ENCODE data around the gene PTK7. TPM values are rescaled to one million over a fixed set of nuclear protein-coding genes. Genes with fewer than 3 reads are reported as not detected.

The PTK7 gene
- total and polyA plus RNA-seq, 2 of the 8 experiments (the other 6 are each of a cell fraction or from before 2014, with no cell fraction given), result 110 to 138 TPM

DNA sequence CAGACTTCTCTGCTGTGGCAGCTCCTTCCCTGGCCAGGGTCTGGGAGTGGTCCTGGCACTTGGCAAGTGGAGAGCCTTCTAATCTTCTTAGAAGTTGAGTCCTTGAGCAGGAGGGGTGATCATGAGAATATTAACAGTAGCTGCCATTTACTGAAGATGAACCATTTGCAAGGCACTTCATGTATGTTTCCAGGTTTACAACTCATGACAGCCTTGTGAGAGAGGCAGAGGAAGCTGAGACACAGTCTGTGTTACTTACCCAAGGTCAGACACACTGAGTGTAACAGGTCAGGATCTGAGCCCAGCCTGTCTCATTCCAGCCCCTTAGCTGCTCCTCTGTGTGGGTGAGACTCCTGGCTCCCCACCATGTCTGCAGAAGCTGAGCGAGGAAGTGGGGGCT is 49.4 kb downstream of the PTK7 start:
- FAIRE-seq, result no peak
- Histone ChIP-seq H2AFZ (ENCODE audit: low read length) (no peak overlapping the region), H3K14ac (ENCODE audit: insufficient read length) (no peak overlapping the region), H3K27me3 (replicated peaks in 1 of 4; ENCODE audit: control insufficient read depth in 3 of 4, extremely low read depth in 1 of 4, insufficient read depth in 3 of 4, low read length in 3 of 4) (no peaks in the 10 kb centered on the region), H4K5ac (ENCODE audit: insufficient read length, low read depth, low read length) (peak overlapping the region; percentile 48), H3K4me3 (ENCODE audit: extremely low read depth in 1 of 4, insufficient read depth in 2 of 4, low read depth in 3 of 4, low read length in 4 of 4) (no peak overlapping the region), H2BK5ac (ENCODE audit: low read depth, low read length) (no peak overlapping the region), H3K9ac (replicated peaks in 1 of 4; ENCODE audit: extremely low read depth in 1 of 4, low read depth in 3 of 4, low read length in 3 of 4) (no peak overlapping the region), H2BK12ac (ENCODE audit: low read depth, low read length) (no peak overlapping the region), H4K20me1 (replicated peaks in 1 of 2; ENCODE audit: control insufficient read depth in 1 of 2, insufficient read depth in 2 of 2, low read length in 2 of 2) (peaks cover 8 to 21% of the 10 kb centered on the region in 2 experiments), H3K36me3 (ENCODE audit: control insufficient read depth in 2 of 4, insufficient read depth in 4 of 4, low read length in 3 of 4) (no peaks in the 10 kb centered on the region), H3K18ac (ENCODE audit: extremely low read depth, low read length) (no peak overlapping the region), H3K4me2 (ENCODE audit: insufficient read depth in 1 of 2, low read depth in 2 of 2, low read length in 2 of 2) (no peak overlapping the region), H3K79me2 (ENCODE audit: control insufficient read depth in 1 of 2, insufficient read depth in 2 of 2, low read length in 2 of 2) (peaks cover 0 to 62% of the 10 kb centered on the region in 2 experiments; a peak in 2 of 4 replicates), H2BK20ac (ENCODE audit: low read length) (no peak overlapping the region), H3K23ac (ENCODE audit: insufficient read length) (no peak overlapping the region), H3K4ac (replicated peaks; ENCODE audit: insufficient read length, low read depth, low read length) (no peak overlapping the region), H2BK15ac (ENCODE audit: low read length) (peak overlapping the region; percentile 61; the same call in 1 of the 2 replicates), H4K8ac (ENCODE audit: extremely low read depth, insufficient read depth, low read length) (peak overlapping the region; percentile 60; the same call in 1 of the 2 replicates), H4K91ac (replicated peaks; ENCODE audit: insufficient read length, low read length) (no peak overlapping the region), H3K9me3 (ENCODE audit: insufficient read depth in 2 of 2, low read depth in 1 of 2, low read length in 1 of 2) (no peaks in the 10 kb centered on the region), H3K23me2 (ENCODE audit: low read depth, low read length) (no peaks in the 10 kb centered on the region), H3K27ac (ENCODE audit: low read depth, low read length) (no peak overlapping the region; the same call in 1 of the 2 replicates), H3K79me1 (ENCODE audit: low read depth, low read length) (peaks cover 19% of the 10 kb centered on the region), H3K4me1 (replicated peaks in 1 of 4; ENCODE audit: control insufficient read depth in 3 of 4, insufficient read depth in 4 of 4, low read length in 3 of 4) (peaks cover 5 to 24% (median 12%) of the 10 kb centered on the region in 4 experiments), H2AK5ac (ENCODE audit: low read depth, low read length) (no peak overlapping the region; the same call in 1 of the 2 replicates), H2BK120ac (replicated peaks; ENCODE audit: low read depth, low read length) (no peak overlapping the region), H3K56ac (replicated peaks; ENCODE audit: insufficient read length, low read depth, low read length) (no peak overlapping the region)
- ChIA-PET POLR2A (ENCODE audit: partially characterized antibody) (interaction anchor here (0.8 to 2.0 kb wide), 6 partner anchors 24 to 200 kb away, joined by 3 to 5 read pairs (median 3); partner anchors contain the start of genes KLC4, MRPL2 and PEX6), CTCF (ENCODE audit: partially characterized antibody) (interaction anchor here (0.9 to 3.4 kb wide), 9 partner anchors 17 to 74 kb away, joined by 3 to 29 read pairs (median 5); partner anchors contain the start of gene PTK7)
- 94% methylated on average over 1 of the region's 1 CpG; no CpG with 5 or more reads in 1 of the 2 experiments for WGBS, 2 experiments (ENCODE audit: extremely low coverage in 1 of 2, insufficient coverage in 1 of 2, insufficient read length in 1 of 2, insufficient replicate concordance in 2 of 2, low coverage in 1 of 2, low lambda C conversion rate in 2 of 2, missing lambda C conversion rate in 1 of 2)
- no peak for DNase-seq (ENCODE audit: low read depth in 1 of 2, low spot score in 2 of 2)
- TF ChIP-seq HDAC2 (IDR thresholded peaks at IDR 0.05; ENCODE audit: borderline replicate concordance in 1 of 2, low read depth in 2 of 2, low read length in 2 of 2) (no peak), SP1 (IDR thresholded peaks at IDR 0.05; ENCODE audit: low read depth, low read length) (no peak), GABPA (IDR thresholded peaks at IDR 0.05; ENCODE audit: borderline replicate concordance, insufficient read depth, low read length) (no peak), YY1 (IDR thresholded peaks at IDR 0.05; ENCODE audit: low read depth, low read length) (no peak), RAD21 (IDR thresholded peaks at IDR 0.05 in 1 of 2, conservative IDR thresholded peaks at IDR 0.05 in 1 of 2; ENCODE audit: low read depth in 2 of 2, low read length in 2 of 2) (no peak), CBX5 (IDR thresholded peaks at IDR 0.05; ENCODE audit: low read depth, low read length) (no peak), BRCA1 (IDR thresholded peaks at IDR 0.05; ENCODE audit: low read depth, low read length) (no peak), EP300 (IDR thresholded peaks at IDR 0.05; ENCODE audit: borderline replicate concordance in 1 of 2, low read depth in 2 of 2, low read length in 2 of 2) (no peak), RFX5 (IDR thresholded peaks at IDR 0.05; ENCODE audit: borderline replicate concordance, low read depth, low read length) (no peak), POLR2AphosphoS5 (IDR thresholded peaks at IDR 0.05; ENCODE audit: low read depth, low read length) (no peak), NANOG (IDR thresholded peaks at IDR 0.05; ENCODE audit: insufficient read depth, low read depth, low read length, poor library complexity, severe bottlenecking) (no peak), KDM5A (IDR thresholded peaks at IDR 0.05; ENCODE audit: low read length) (no peak), ASH2L (IDR thresholded peaks at IDR 0.05; ENCODE audit: low read length) (no peak)
